Activated CD8-positive, alpha-beta T cell treated with anti-CD3 and anti-CD28 coated beads for 36 hours (primary cell): ENCODE data around the gene LPCAT1. TPM values are rescaled to one million over a fixed set of nuclear protein-coding genes. Genes with fewer than 3 reads are reported as not detected.

Experiments
- ATAC-seq: fragments of 200-7000 bp; cut with Tn5 transposase; one replicate; pipeline ENCODE4 v1.10.0; 2021; ENCODE audit warnings: mild to moderate bottlenecking, moderate library complexity
- CTCF ChIA-PET: fragments of 350-600 bp; sonication (Branson Sonifier 250); formaldehyde crosslinking; loops from one replicate; lab custom pipeline; 2021; ENCODE audit warnings: antibody characterized with exemption; lab: Charles Lee
- POLR2A ChIA-PET: fragments of 350-600 bp; sonication (Branson Sonifier 250); formaldehyde crosslinking; loops from one replicate; lab custom pipeline; 2021; ENCODE audit warnings: antibody characterized with exemption; lab: Charles Lee
- DNase-seq: peaks from one replicate; pipeline ENCODE4 v3.0.0-alpha.2; 2020
- H3K27ac Mint-ChIP-seq: one replicate; pipeline ENCODE4 v1.8.0; 2021; ENCODE audit warnings: mild to moderate bottlenecking, mixed read lengths
- H3K27me3 Mint-ChIP-seq: one replicate; pipeline ENCODE4 v1.8.0; 2021; ENCODE audit warnings: mixed read lengths
- H3K36me3 Mint-ChIP-seq: one replicate; pipeline ENCODE4 v1.8.0; 2021; ENCODE audit warnings: low read depth, mixed read lengths
- H3K4me1 Mint-ChIP-seq: one replicate; pipeline ENCODE4 v1.8.0; 2021; ENCODE audit warnings: low read depth, mixed read lengths
- H3K4me3 Mint-ChIP-seq: one replicate; pipeline ENCODE4 v1.8.0; 2021; ENCODE audit warnings: mild to moderate bottlenecking, moderate library complexity, mixed read lengths
- H3K9me3 Mint-ChIP-seq: one replicate; pipeline ENCODE4 v1.8.0; 2021; ENCODE audit warnings: mixed read lengths
- CTCF ChIP-seq: fragments of 200-600 bp; IDR thresholded peaks from one replicate; pipeline ENCODE4 v1.8.0; 2022; ENCODE audit warnings: antibody characterized with exemption, mild to moderate bottlenecking
- intact Hi-C: fragments of 100-400 bp; cut with micrococcal nuclease; formaldehyde crosslinking; loops from one replicate; pipeline ENCODE4 v1.10.0; 2022
- microRNA-seq: library from miRNA; unstranded; fragments of <30 nt; microRNA quantifications from one replicate; pipeline ENCODE4 v1.2.0, GENCODE V29; 2022; ENCODE audit warnings: borderline microRNAs expressed, borderline replicate concordance
- total RNA-seq, 2 experiments: library from RNA; stranded (reverse); gene quantifications; one replicate each; pipeline ENCODE4 v1.2.3, GENCODE V29; 2021

The LPCAT1 gene
- total RNA-seq, 2 experiments from 2014 or later, result 37.2 to 43.6 TPM

GRCh38 chr5:1412163-1412562 is 111.6 kb downstream of the LPCAT1 start:
- Mint-ChIP-seq H3K27ac (no peak overlapping the region), H3K4me3 (no peak overlapping the region), H3K4me1 (no peaks in the 10 kb centered on the region), H3K27me3 (peaks cover 16% of the 10 kb centered on the region), H3K9me3 (no peaks in the 10 kb centered on the region), H3K36me3 (no peaks in the 10 kb centered on the region)
- ChIA-PET POLR2A (no interaction called here), CTCF (no interaction called here)
- DNase-seq (no peak), ATAC-seq (no peak)
- intact Hi-C loops, result no loop called here
- TF ChIP-seq CTCF, result no peak

Small RNA genes within 50 kb of the gene (microRNA-seq; reads per million reads assigned to microRNA genes)
- not detected for gene MIR6075

Other genes starting within 250 kb of the LPCAT1 start
- gene TERT, start 228.9 kb downstream of the LPCAT1 start, total RNA-seq, result 10 to 100 TPM; 12.5 to 12.7 TPM
- 10 to 100 TPM; 51.4 to 56.2 TPM for gene CLPTM1L, start 178.9 kb downstream of the LPCAT1 start, total RNA-seq
- gene SLC6A3, start 78.5 kb downstream of the LPCAT1 start, total RNA-seq, result not detected